Stimulated activated naive CD8-positive, alpha-beta T cell treated with anti-CD3 and anti-CD28 coated beads, Interleukin-15, Interleukin-2, amounts not matched to agents 100 ng/mL and 50 ng/mL, for 24 hours (primary cell): ENCODE data around the gene DOC2A.
"Not testable (repeated sequence)": the region's sequence is repeated elsewhere in the genome, so short reads cannot be mapped to it uniquely, and the experiment has no call there.

ENCODE experiments used
- H3K27ac Mint-ChIP-seq: one replicate; pipeline ENCODE4 v1.8.0; 2021; ENCODE audit warnings: mild to moderate bottlenecking, mixed read lengths
- H3K27me3 Mint-ChIP-seq: one replicate; pipeline ENCODE4 v1.8.0; 2021; ENCODE audit warnings: mixed read lengths
- H3K36me3 Mint-ChIP-seq: one replicate; pipeline ENCODE4 v1.8.0; 2021; ENCODE audit warnings: low read depth, mixed read lengths
- H3K4me1 Mint-ChIP-seq: one replicate; pipeline ENCODE4 v1.8.0; 2021; ENCODE audit warnings: low read depth, mixed read lengths
- H3K4me3 Mint-ChIP-seq: one replicate; pipeline ENCODE4 v1.8.0; 2021; ENCODE audit warnings: mild to moderate bottlenecking, mixed read lengths
- H3K9me3 Mint-ChIP-seq: one replicate; pipeline ENCODE4 v1.8.0; 2021; ENCODE audit warnings: mixed read lengths

DOC2A gene

DNA sequence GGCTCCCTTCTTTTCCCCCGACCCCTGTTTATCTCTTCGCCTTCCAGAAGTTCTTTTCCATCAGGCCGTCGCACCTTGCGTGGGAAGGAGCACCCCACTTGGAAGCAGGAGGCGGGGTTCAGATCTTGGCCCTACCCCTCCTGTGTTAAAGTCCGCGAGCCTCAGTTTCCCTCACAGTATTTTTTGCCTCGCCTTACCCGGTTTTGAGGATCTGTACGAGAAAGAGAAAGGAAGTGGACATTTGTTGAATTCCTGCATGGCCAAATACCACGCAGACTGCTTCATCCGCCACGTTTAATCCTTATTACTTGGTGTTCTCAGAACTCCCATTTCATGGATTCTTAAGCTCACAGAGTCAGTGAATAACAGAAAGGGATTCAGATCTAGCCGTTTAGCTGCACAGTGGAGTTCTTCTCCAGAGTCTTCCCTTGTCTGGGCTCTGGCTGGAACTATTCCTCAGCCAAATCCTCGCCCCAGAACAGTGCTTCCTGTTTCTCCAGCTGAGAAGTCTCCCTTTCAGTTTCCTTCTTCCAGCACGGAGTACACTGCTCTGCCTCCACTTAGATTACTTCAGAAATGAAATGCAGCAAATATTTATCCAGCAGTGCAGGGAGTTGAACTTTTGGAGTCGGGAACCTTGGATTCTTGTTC, 48.4 kb downstream of the DOC2A start:
- Mint-ChIP-seq H3K36me3 (peaks cover 4% of the 10 kb centered on the region), H3K4me1 (peaks cover 19% of the 10 kb centered on the region), H3K27ac (peak overlapping the region; percentile 86), H3K9me3 (no peaks in the 10 kb centered on the region), H3K4me3 (peak overlapping the region; percentile 90), H3K27me3 (no peaks in the 10 kb centered on the region)

DNA sequence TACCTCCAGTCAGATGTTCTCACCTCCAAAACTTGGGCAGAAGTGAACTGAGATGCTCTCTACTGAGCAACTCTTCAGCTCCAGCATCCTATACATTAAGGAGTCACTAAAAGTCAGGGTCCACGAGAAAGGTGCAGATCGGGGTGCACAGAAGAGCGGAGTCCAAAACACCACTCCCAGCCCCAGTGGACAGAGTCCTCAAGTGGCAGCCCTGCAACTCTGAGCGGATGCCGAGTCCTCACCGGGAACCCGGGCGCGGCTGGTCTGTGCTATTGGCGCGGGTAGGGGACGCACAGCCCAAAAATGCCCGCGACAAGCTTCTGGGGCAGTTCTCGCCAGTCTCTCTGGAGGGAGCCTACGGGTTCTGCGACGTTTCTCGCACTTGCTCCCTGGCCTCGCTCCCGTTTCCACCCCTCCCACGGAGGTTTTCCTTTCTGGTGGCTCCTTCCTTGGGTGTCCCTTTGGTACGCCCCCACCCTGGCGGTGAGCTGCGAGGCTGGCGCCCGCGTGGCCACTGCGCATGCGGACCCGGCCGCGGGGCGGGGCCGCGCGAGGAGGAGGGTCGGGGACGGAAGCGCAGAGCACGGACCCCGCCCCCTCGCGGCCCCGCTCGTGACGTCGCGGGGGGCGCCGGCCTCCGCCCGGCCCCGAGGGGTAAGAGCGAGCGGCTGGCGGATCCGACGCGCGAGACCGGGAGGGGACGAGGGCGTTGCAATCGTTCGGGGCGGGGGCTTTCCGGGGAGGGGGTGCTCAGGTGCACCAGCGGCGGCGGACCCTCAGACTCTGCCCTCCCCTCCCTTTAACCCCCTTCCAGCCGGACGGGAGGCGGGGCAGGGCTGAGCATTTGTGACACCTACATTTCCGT, 49.1 kb downstream of the DOC2A start, which contains the start of gene TMEM219:
TMEM219 (plus strand) TSS at position 601 of the 865 bp plus-strand sequence. CDS start 1,065 bp downstream, outside the sequence.
- H3K27me3 Mint-ChIP-seq: no peaks in the 10 kb centered on the region
- peaks cover 19% of the 10 kb centered on the region for H3K4me1 Mint-ChIP-seq
- peaks cover 4% of the 10 kb centered on the region for H3K36me3 Mint-ChIP-seq
- H3K4me3 Mint-ChIP-seq: peak within 1 kb of the TSS; percentile 90
- H3K27ac Mint-ChIP-seq: peak within 1 kb of the TSS; percentile 86
- H3K9me3 Mint-ChIP-seq: no peaks in the 10 kb centered on the region

DNA sequence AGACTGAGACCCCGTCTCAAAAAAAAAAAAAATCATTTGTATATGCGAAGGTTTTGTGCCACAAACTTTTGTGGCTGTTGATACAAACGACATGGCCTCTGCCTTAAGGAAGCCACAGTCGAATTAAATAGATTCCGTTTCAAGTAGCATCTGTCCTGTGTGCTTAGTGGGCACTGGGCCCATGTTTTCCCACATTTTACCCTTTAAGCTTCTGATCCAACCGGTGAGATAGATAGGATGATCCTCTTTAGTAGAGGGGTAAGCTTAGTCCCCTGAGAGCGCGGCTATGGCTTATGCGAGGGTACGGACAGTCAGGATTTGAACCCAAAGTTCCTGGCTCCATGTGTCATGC, 49.7 kb downstream of the DOC2A start:
- Mint-ChIP-seq H3K9me3 (no peaks in the 10 kb centered on the region), H3K4me3 (peak overlapping the region; percentile 90), H3K27me3 (no peaks in the 10 kb centered on the region), H3K4me1 (peaks cover 19% of the 10 kb centered on the region), H3K27ac (peak overlapping the region; percentile 79), H3K36me3 (peaks cover 4% of the 10 kb centered on the region)

DNA sequence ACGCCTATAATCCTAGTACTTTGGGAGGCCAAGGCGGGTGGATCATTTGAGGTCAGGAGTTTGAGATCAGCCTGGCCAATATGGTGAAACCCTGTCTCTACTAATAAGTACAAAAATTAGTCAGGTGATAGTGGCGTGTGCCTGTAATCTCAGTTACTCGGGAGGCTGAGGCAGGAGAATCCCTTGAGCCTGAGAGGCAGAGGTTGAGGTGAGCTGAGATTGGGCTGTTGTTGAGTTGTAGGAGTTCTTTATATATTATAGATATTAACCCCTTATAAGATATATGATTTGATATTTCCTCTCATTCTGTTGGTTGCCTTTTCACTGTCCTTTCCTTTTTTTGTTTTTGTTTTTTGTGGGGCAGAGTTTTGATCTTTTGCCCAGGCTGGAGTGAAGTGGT, 51.0 kb downstream of the DOC2A start:
- peaks cover 19% of the 10 kb centered on the region for H3K4me1 Mint-ChIP-seq
- not testable (repeated sequence) for H3K27me3 Mint-ChIP-seq, H3K4me3 Mint-ChIP-seq, H3K27ac Mint-ChIP-seq, H3K36me3 Mint-ChIP-seq, H3K9me3 Mint-ChIP-seq

DNA sequence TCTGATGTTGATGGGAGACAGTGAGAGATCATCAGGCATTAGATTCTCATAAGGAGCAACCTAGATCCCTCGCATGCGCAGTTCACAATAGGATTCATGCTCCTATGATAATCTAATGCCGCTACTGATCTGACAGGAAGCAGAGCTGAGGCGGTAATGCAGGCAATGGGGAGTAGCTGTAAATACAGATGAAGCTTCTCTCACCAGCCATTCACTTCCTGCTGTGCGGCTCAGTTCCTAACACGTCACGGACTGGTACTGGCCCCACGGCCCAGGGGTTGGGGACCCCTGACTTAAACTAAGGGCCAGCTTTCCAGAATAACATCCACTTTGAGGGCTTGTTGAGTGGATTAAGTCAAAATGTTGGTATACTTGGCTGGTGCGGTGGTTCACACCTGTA, 51.5 kb downstream of the DOC2A start:
- Mint-ChIP-seq H3K27ac (no peak overlapping the region), H3K27me3 (no peaks in the 10 kb centered on the region), H3K4me1 (peaks cover 19% of the 10 kb centered on the region), H3K36me3 (no peaks in the 10 kb centered on the region), H3K9me3 (no peaks in the 10 kb centered on the region), H3K4me3 (no peak overlapping the region)

DNA sequence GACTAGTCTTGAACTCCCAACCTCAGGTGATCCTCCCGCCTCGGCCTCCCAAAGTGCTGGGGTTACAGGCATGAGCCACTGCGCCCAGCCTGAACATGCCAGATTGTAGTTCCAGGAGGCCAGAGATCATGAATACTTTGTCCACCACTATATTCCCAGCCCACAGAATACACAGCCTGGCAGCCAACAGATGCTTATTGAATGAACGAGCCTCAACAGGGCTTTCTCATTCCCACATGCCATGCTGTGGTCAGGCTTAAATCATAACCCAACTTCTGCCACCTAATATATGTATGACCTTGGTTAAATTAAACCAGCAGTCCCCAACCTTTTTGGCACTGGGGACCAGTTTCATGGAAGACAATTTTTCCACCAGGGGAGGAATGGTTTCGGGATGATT, 52.1 kb downstream of the DOC2A start:
- no peaks in the 10 kb centered on the region for H3K27me3 Mint-ChIP-seq
- no peaks in the 10 kb centered on the region for H3K9me3 Mint-ChIP-seq
- H3K4me1 Mint-ChIP-seq: peaks cover 19% of the 10 kb centered on the region
- H3K36me3 Mint-ChIP-seq: no peaks in the 10 kb centered on the region
- H3K4me3 Mint-ChIP-seq: no peak overlapping the region
- H3K27ac Mint-ChIP-seq: no peak overlapping the region
